Endothelial cell of umbilical vein (primary cell): ENCODE data around the gene OR51E2. TPM values are rescaled to one million over a fixed set of nuclear protein-coding genes. Genes with fewer than 3 reads are reported as not detected.

Experiments used
- BruUV-seq: library from RNA; stranded (reverse); fragments of 400-500 nt; replicated peaks from 2 replicates; lab custom pipeline; 2021; lab: Mats Ljungman, UMichigan
- CTCF ChIA-PET: fragments of 300-600, 350-600 bp; sonication (Branson Sonifier 250); formaldehyde crosslinking; loops from one replicate; lab custom pipeline; 2021; ENCODE audit warnings: antibody characterized with exemption, inconsistent platforms; lab: Charles Lee
- POLR2A ChIA-PET: fragments of 300-600, 350-600 bp; sonication (Branson Sonifier 250); formaldehyde crosslinking; loops from one replicate; lab custom pipeline; 2021; ENCODE audit warnings: antibody characterized with exemption, inconsistent platforms; lab: Charles Lee
- DNase-seq: peaks from one replicate; pipeline ENCODE4 v3.0.0-alpha.2; 2011; ENCODE audit warnings: low read depth, low spot score
- FAIRE-seq: peaks from 2 replicates; lab custom pipeline; 2011; peaks lifted over from hg19 to GRCh38; lab: Jason Lieb, UNC
- H2AFZ ChIP-seq: 2 replicates; pipeline ENCODE4 v1.6.0; 2012; ENCODE audit warnings: low read depth, low read length, control low read depth, inconsistent platforms
- H3K27ac ChIP-seq: 2 replicates; pipeline ENCODE4 v1.5.1; 2011; ENCODE audit warnings: low read depth, mild to moderate bottlenecking, control low read depth, low read length, moderate library complexity; ENCODE audit not compliant: insufficient read depth
- H3K27me3 ChIP-seq, 2 experiments: 2 replicates each; pipeline versions ENCODE4 v1.6.0 to v1.6.1; 2011; ENCODE audit warnings: low read length in 2 of 2, mixed read lengths in 1 of 2; ENCODE audit not compliant: control insufficient read depth in 2 of 2, insufficient read depth in 2 of 2
- H3K36me3 ChIP-seq, 2 experiments: 2 replicates in 1 of 2; 3 replicates in 1 of 2; pipeline ENCODE4 v1.5.1; 2011; ENCODE audit warnings: low read length in 2 of 2, mild to moderate bottlenecking in 1 of 2, moderate library complexity in 1 of 2; ENCODE audit not compliant: control insufficient read depth in 2 of 2, insufficient read depth in 2 of 2; ENCODE audit errors: extremely low read depth in 1 of 2
- H3K4me1 ChIP-seq: 3 replicates; pipeline ENCODE4 v1.5.1; 2011; ENCODE audit warnings: mild to moderate bottlenecking, low read length; ENCODE audit not compliant: control insufficient read depth, insufficient read depth; ENCODE audit errors: extremely low read depth
- H3K4me2 ChIP-seq: 2 replicates; pipeline ENCODE4 v1.6.1; 2011; ENCODE audit warnings: low read length, control low read depth, mixed read lengths; ENCODE audit not compliant: insufficient read depth
- H3K4me3 ChIP-seq, 3 experiments: fragments of 200-600 bp in 1 of 3; sonication (generic), shearing (Covaris generic) in 1 of 3; replicated peaks in 1 of 3; 2 replicates each; pipeline ENCODE4 v1.5.1; 2011 to 2016; ENCODE audit warnings: control low read depth in 3 of 3, low read length in 3 of 3, mild to moderate bottlenecking in 2 of 3, inconsistent platforms in 1 of 3, low read depth in 1 of 3, moderate library complexity in 1 of 3; ENCODE audit not compliant: insufficient read depth in 1 of 3
- H3K79me2 ChIP-seq: 2 replicates; pipeline ENCODE4 v1.6.0; 2012; ENCODE audit warnings: low read length, inconsistent platforms; ENCODE audit not compliant: control insufficient read depth, insufficient read depth
- H3K9ac ChIP-seq: replicated peaks from 2 replicates; pipeline ENCODE3; 2011; ENCODE audit warnings: low read length, control low read depth; ENCODE audit not compliant: insufficient read depth; ENCODE audit errors: extremely low read depth
- H3K9me1 ChIP-seq: replicated peaks from 3 replicates; pipeline ENCODE4 v1.6.0; 2011; ENCODE audit warnings: mild to moderate bottlenecking, low read length; ENCODE audit not compliant: control insufficient read depth, insufficient read depth; ENCODE audit errors: extremely low read depth
- H3K9me3 ChIP-seq: replicated peaks from 2 replicates; pipeline ENCODE4 v1.5.1; 2012; ENCODE audit warnings: low read length, inconsistent platforms; ENCODE audit not compliant: control insufficient read depth, insufficient read depth
- H4K20me1 ChIP-seq: replicated peaks from 2 replicates; pipeline ENCODE3; 2011; ENCODE audit warnings: mild to moderate bottlenecking, low read length; ENCODE audit not compliant: control insufficient read depth, insufficient read depth; ENCODE audit errors: extremely low read depth
- EZH2 ChIP-seq: IDR thresholded peaks from 2 replicates; pipeline ENCODE4 v1.6.1; 2012; ENCODE audit warnings: borderline replicate concordance, low read depth, mild to moderate bottlenecking, moderate library complexity, low read length, inconsistent platforms; ENCODE audit not compliant: severe bottlenecking
- FOS ChIP-seq: IDR thresholded peaks from 2 replicates; pipeline ENCODE4 v1.6.1; 2011; ENCODE audit warnings: mild to moderate bottlenecking, low read length, moderate library complexity, borderline replicate concordance; ENCODE audit not compliant: insufficient read depth
- GATA2 ChIP-seq: IDR thresholded peaks from 2 replicates; pipeline ENCODE4 v1.7.0; 2011; ENCODE audit warnings: low read depth, mild to moderate bottlenecking, moderate library complexity, mixed read lengths, low read length; ENCODE audit not compliant: insufficient read length, insufficient read depth
- JUN ChIP-seq: IDR thresholded peaks from 2 replicates; pipeline ENCODE4 v1.6.1; 2011; ENCODE audit warnings: borderline replicate concordance, low read depth; ENCODE audit not compliant: insufficient read length, insufficient read depth
- MYC ChIP-seq: IDR thresholded peaks from one replicate; pipeline ENCODE4 v1.6.1; 2011; ENCODE audit warnings: mild to moderate bottlenecking, low read depth, low read length
- POLR2A ChIP-seq: IDR thresholded peaks from 2 replicates; pipeline ENCODE4 v1.6.1; 2012; ENCODE audit warnings: low read depth, mild to moderate bottlenecking, control low read depth, low read length
- POLR2AphosphoS5 ChIP-seq: IDR thresholded peaks from 2 replicates; pipeline ENCODE4 v1.6.1; 2012; ENCODE audit warnings: low read depth, mild to moderate bottlenecking, control low read depth, low read length, moderate library complexity; ENCODE audit not compliant: insufficient read depth
- dilution Hi-C: fragments of 300-500 bp; cut with MboI; formaldehyde crosslinking; loops from one replicate; pipeline ENCODE4 v1.15.0; 2019; ENCODE audit warnings: low sequenced_read_pairs; ENCODE audit not compliant: extremely low pct_ligation_motif_present
- intact Hi-C: fragments of 100-400 bp; cut with micrococcal nuclease; formaldehyde crosslinking; loops from one replicate; pipeline ENCODE4 v1.10.0; 2022
- polyA plus RNA-seq, 4 experiments: library from polyadenylated mRNA; depleted of rRNA in 3 of 4; stranded (reverse) in 3 of 4; unstranded in 1 of 4; fragments of >200 nt; gene quantifications; 2 replicates each; pipeline versions ENCODE4 v1.2.1 to v1.2.3, GENCODE V29; 2011 to 2012; ENCODE audit warnings: missing spikeins in 1 of 4
- total RNA-seq: library from RNA; stranded (reverse); gene quantifications from 2 replicates; pipeline ENCODE4 v1.2.3, GENCODE V29; 2021
- TF ChIP-seq, protein P1 (sequence below), 2 donors: IDR thresholded peaks; 1 replicate in 1 of 2; 2 replicates in 1 of 2; pipeline ENCODE4 v1.5.1; 2011; ENCODE audit warnings: low read length in 2 of 2, mild to moderate bottlenecking in 2 of 2, moderate library complexity in 2 of 2, control low read depth in 1 of 2, inconsistent platforms in 1 of 2, low read depth in 1 of 2; ENCODE audit not compliant: insufficient read depth in 1 of 2; ENCODE audit errors: extremely low read depth in 1 of 2
- TF ChIP-seq, protein P2 (sequence below): IDR thresholded peaks from 2 replicates; pipeline ENCODE4 v1.6.1; 2011; ENCODE audit not compliant: insufficient read depth, insufficient read length

Gene OR51E2
- total and polyA plus RNA-seq, 2 donors (not counting 3 experiments of a cell fraction or from before 2014, with no cell fraction given): not detected

DNA sequence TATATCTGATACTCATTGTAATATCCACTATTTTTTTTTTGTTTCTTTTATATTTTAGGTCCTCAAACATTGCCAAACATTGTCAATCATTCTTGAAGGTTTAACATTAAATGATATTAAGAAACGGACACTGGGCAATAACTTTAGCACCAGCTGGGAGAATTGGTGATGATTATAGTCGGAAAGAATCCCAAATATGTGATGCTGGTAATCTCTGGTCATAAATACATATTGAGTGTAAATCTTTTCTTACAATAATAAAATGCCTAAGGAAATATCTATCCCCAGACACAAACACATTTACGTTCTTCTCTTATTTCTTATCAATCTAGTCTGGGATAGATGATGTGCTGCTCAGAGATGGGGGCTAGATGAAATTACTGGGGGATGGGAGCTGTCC, 25.2 kb downstream of the OR51E2 start:
- dilution Hi-C loops: no loop called here
- intact Hi-C loops: no loop called here
- no peak for DNase-seq

More for the DNA sequence above, 25.2 kb downstream of the OR51E2 start:
- Histone ChIP-seq H2AFZ (no peak overlapping the region), H3K27me3 (no peaks in the 10 kb centered on the region), H3K9ac (no peak overlapping the region), H3K9me1 (no peaks in the 10 kb centered on the region), H3K79me2 (no peaks in the 10 kb centered on the region), H3K4me1 (no peaks in the 10 kb centered on the region), H3K4me2 (no peak overlapping the region), H3K36me3 (no peaks in the 10 kb centered on the region), H3K9me3 (no peaks in the 10 kb centered on the region), H4K20me1 (no peaks in the 10 kb centered on the region), H3K27ac (no peak overlapping the region), H3K4me3 (no peak overlapping the region)
- ChIA-PET POLR2A (no interaction called here), CTCF (no interaction called here)
- no TSS peak for BruUV-seq
- TF ChIP-seq POLR2AphosphoS5 (no peak), MYC (no peak), POLR2A (no peak), GATA2 (no peak), JUN (no peak), EZH2 (no peak), FOS (no peak)
- TF ChIP-seq, protein P1, sequence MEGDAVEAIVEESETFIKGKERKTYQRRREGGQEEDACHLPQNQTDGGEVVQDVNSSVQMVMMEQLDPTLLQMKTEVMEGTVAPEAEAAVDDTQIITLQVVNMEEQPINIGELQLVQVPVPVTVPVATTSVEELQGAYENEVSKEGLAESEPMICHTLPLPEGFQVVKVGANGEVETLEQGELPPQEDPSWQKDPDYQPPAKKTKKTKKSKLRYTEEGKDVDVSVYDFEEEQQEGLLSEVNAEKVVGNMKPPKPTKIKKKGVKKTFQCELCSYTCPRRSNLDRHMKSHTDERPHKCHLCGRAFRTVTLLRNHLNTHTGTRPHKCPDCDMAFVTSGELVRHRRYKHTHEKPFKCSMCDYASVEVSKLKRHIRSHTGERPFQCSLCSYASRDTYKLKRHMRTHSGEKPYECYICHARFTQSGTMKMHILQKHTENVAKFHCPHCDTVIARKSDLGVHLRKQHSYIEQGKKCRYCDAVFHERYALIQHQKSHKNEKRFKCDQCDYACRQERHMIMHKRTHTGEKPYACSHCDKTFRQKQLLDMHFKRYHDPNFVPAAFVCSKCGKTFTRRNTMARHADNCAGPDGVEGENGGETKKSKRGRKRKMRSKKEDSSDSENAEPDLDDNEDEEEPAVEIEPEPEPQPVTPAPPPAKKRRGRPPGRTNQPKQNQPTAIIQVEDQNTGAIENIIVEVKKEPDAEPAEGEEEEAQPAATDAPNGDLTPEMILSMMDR (IDR thresholded peaks at IDR 0.05; ENCODE audit: extremely low read depth in 1 of 2, insufficient read depth in 1 of 2, low read depth in 1 of 2, low read length in 2 of 2): no peak
- TF ChIP-seq, protein P2, sequence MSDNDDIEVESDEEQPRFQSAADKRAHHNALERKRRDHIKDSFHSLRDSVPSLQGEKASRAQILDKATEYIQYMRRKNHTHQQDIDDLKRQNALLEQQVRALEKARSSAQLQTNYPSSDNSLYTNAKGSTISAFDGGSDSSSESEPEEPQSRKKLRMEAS: no peak
- FAIRE-seq: no peak
